HepG2 (cell line): Measurements from ENCODE around the gene TLCD3A. TPM values are rescaled to one million over a fixed set of nuclear protein-coding genes. Genes with fewer than 3 reads are reported as not detected.

Source experiments
- AKNA ChIP-seq: sonication (generic); formaldehyde crosslinking; IDR thresholded peaks from 2 replicates; pipeline ENCODE4 v1.4.0; 2020; ENCODE audit warnings: missing genetic modification reagents, borderline replicate concordance
- ARNT2 ChIP-seq: sonication (generic); formaldehyde crosslinking; IDR thresholded peaks from 2 replicates; pipeline ENCODE4 v1.8.0; 2022; ENCODE audit warnings: mild to moderate bottlenecking, low read depth, missing genetic modification reagents, moderate library complexity
- CBX1 ChIP-seq: IDR thresholded peaks from one replicate; pipeline ENCODE4 v1.6.1; 2016; ENCODE audit warnings: antibody characterized with exemption, low read depth
- CREM ChIP-seq, 2 experiments: sonication (generic) in 1 of 2; formaldehyde crosslinking in 1 of 2; IDR thresholded peaks; 2 replicates each; pipeline versions ENCODE4 v1.4.0 to v1.6.1; 2016 to 2020; ENCODE audit warnings: antibody characterized with exemption in 1 of 2, mild to moderate bottlenecking in 1 of 2, missing genetic modification reagents in 1 of 2
- FLYWCH1 ChIP-seq: sonication (generic); formaldehyde crosslinking; IDR thresholded peaks from 2 replicates; pipeline ENCODE4 v1.8.1; 2023; ENCODE audit warnings: mild to moderate bottlenecking, missing genetic modification reagents
- HDAC6 ChIP-seq: fragments of 200-600 bp; sonication (generic); IDR thresholded peaks from 2 replicates; pipeline ENCODE4 v1.7.0; 2017; ENCODE audit warnings: mild to moderate bottlenecking, antibody characterized with exemption, low read length, low read depth
- HIVEP1 ChIP-seq: sonication (generic); formaldehyde crosslinking; IDR thresholded peaks from 2 replicates; pipeline ENCODE4 v1.4.0; 2020; ENCODE audit warnings: mild to moderate bottlenecking, missing genetic modification reagents
- MAFF ChIP-seq: IDR thresholded peaks from 2 replicates; pipeline ENCODE4 v1.6.1; 2011; ENCODE audit warnings: low read depth, low read length, improper control_type of control experiment
- MAFK ChIP-seq, 2 experiments: IDR thresholded peaks in 1 of 2; conservative IDR thresholded peaks in 1 of 2; 2 replicates each; pipeline ENCODE4 v1.6.1; 2011; ENCODE audit warnings: improper control_type of control experiment in 2 of 2, low read length in 2 of 2
- MEIS2 ChIP-seq: sonication (generic); formaldehyde crosslinking; IDR thresholded peaks from 2 replicates; pipeline ENCODE4 v1.9.0; 2021; ENCODE audit warnings: mild to moderate bottlenecking, missing genetic modification reagents
- NAIF1 ChIP-seq: sonication (generic); formaldehyde crosslinking; IDR thresholded peaks from 2 replicates; pipeline ENCODE4 v1.5.0; 2020; ENCODE audit warnings: mild to moderate bottlenecking, missing genetic modification reagents, borderline replicate concordance
- RAD21 ChIP-seq: fragments of 450-650 bp; formaldehyde crosslinking; IDR thresholded peaks from 2 replicates; pipeline ENCODE4 v1.5.0; 2020; ENCODE audit warnings: mild to moderate bottlenecking
- SSRP1 ChIP-seq: IDR thresholded peaks from 2 replicates; pipeline ENCODE4 v1.6.1; 2016; ENCODE audit warnings: control low read depth
- ZGPAT ChIP-seq: IDR thresholded peaks from 2 replicates; pipeline ENCODE4 v1.6.1; 2016; ENCODE audit warnings: mild to moderate bottlenecking
- ZMYM2 ChIP-seq: sonication (generic); formaldehyde crosslinking; IDR thresholded peaks from 2 replicates; pipeline ENCODE4 v1.8.0; 2022; ENCODE audit warnings: mild to moderate bottlenecking, missing genetic modification reagents
- ZNF232 ChIP-seq: sonication (generic); formaldehyde crosslinking; IDR thresholded peaks from 2 replicates; pipeline ENCODE4 v1.4.0; 2020; ENCODE audit warnings: missing genetic modification reagents, borderline replicate concordance
- ZNF251 ChIP-seq: sonication (generic); formaldehyde crosslinking; IDR thresholded peaks from 2 replicates; pipeline ENCODE4 v1.9.0; 2021; ENCODE audit warnings: mild to moderate bottlenecking, missing genetic modification reagents
- ZNF326 ChIP-seq: sonication (generic); formaldehyde crosslinking; IDR thresholded peaks from 2 replicates; pipeline ENCODE4 v1.4.0; 2020; ENCODE audit warnings: missing genetic modification reagents, borderline replicate concordance
- ZNF333 ChIP-seq: sonication (generic); formaldehyde crosslinking; IDR thresholded peaks from 2 replicates; pipeline ENCODE4 v1.4.0; 2020; ENCODE audit warnings: mild to moderate bottlenecking, missing genetic modification reagents, borderline replicate concordance
- ZNF335 ChIP-seq: sonication (generic); formaldehyde crosslinking; IDR thresholded peaks from 2 replicates; pipeline ENCODE4 v1.4.0; 2020; ENCODE audit warnings: missing genetic modification reagents
- ZNF337 ChIP-seq: sonication (generic); formaldehyde crosslinking; IDR thresholded peaks from 2 replicates; pipeline ENCODE4 v1.5.1; 2020; ENCODE audit warnings: missing genetic modification reagents, low read depth, mild to moderate bottlenecking, borderline replicate concordance
- ZNF557 ChIP-seq: sonication (generic); formaldehyde crosslinking; IDR thresholded peaks from 2 replicates; pipeline ENCODE4 v1.4.0; 2020; ENCODE audit warnings: missing genetic modification reagents
- ZNF720 ChIP-seq: sonication (generic); formaldehyde crosslinking; IDR thresholded peaks from 2 replicates; pipeline ENCODE4 v1.4.0; 2020; ENCODE audit warnings: missing genetic modification reagents
- polyA plus RNA-seq, 8 experiments: library from polyadenylated mRNA; depleted of rRNA in 3 of 8; stranded (reverse) in 7 of 8; unstranded in 1 of 8; fragments of >200 nt; fragmentation: Illumina TruSeq in 4 of 8; extraction: Trizol in 4 of 8; gene quantifications; 2 replicates each; pipeline versions ENCODE4 v1.2.1 to v1.2.3, GENCODE V29; 2011 to 2016; ENCODE audit warnings: low read depth in 4 of 8, missing spikeins in 1 of 8, mixed read lengths in 1 of 8; ENCODE audit not compliant: insufficient read depth in 1 of 8
- total RNA-seq, 5 experiments: library from RNA; depleted of rRNA; stranded (reverse); fragments of >200 nt; fragmentation: Illumina TruSeq; extraction: Trizol; gene quantifications; 2 replicates each; pipeline ENCODE4 v1.2.3, GENCODE V29; 2016; ENCODE audit warnings: low read depth in 1 of 5

TLCD3A gene
- total and polyA plus RNA-seq, 2 of the 13 experiments (the other 11 are each of a cell fraction or from before 2014, with no cell fraction given), result 25.2 to 46.6 TPM

- TF ChIP-seq ARNT2, result peak; percentile 93
- no peak for TF ChIP-seq NAIF1
- no peak for TF ChIP-seq MAFF
- TF ChIP-seq RAD21 (CRISPR knock-in tag), result no peak; the same call in 1 of the 2 replicates
- peak; percentile 75 for TF ChIP-seq ZNF335 (CRISPR knock-in tag)
- peak; percentile 7; the same call in 1 of the 2 replicates for TF ChIP-seq ZNF232
- TF ChIP-seq ZNF333 (CRISPR knock-in tag), result peak; percentile 74; the same call in 1 of the 2 replicates
- peak; percentile 79 for TF ChIP-seq MEIS2 (CRISPR knock-in tag)
- TF ChIP-seq ZMYM2 (CRISPR knock-in tag), result peak; percentile 81; the same call in 1 of the 2 replicates
- peak in 1 of 2 experiments; percentile 59; a peak in 2 of 4 replicates for TF ChIP-seq MAFK (conservative IDR thresholded peaks at IDR 0.05 in 1 of 2, IDR thresholded peaks at IDR 0.05 in 1 of 2; ENCODE audit: low read length in 2 of 2)
- 0 out of 2 replicates have a peak, but pooled peaks have one; percentile 43 for TF ChIP-seq SSRP1 (CRISPR knock-in tag)
- no peak for TF ChIP-seq AKNA
- TF ChIP-seq ZGPAT, result peak; percentile 96
- TF ChIP-seq CREM (IDR thresholded peaks at IDR 0.05), result peak; percentile 99
- TF ChIP-seq CREM (CRISPR knock-in tag; IDR thresholded peaks at IDR 0.05), result peak; percentile 100
- no peak for TF ChIP-seq ZNF720 (CRISPR knock-in tag)
- TF ChIP-seq ZNF337, result 0 out of 2 replicates have a peak, but pooled peaks have one; percentile 64
- TF ChIP-seq HDAC6, result no peak
- no peak for TF ChIP-seq FLYWCH1
- no peak for TF ChIP-seq ZNF251 (CRISPR knock-in tag)
- TF ChIP-seq ZNF557 (CRISPR knock-in tag), result no peak
- TF ChIP-seq CBX1, result peak; percentile 57
- no peak for TF ChIP-seq ZNF326 (CRISPR knock-in tag)
- peak; percentile 93 for TF ChIP-seq HIVEP1
Observed at GRCh38 chr17:781805-782731, 49.7 kb downstream of the TLCD3A start, which contains the start of the genes GLOD4 and MRM3 (continued).
